PFSK-1 (cell line): ENCODE results near the gene KCNIP3.

Experiments used
- POLR2AphosphoS5 ChIP-seq: IDR thresholded peaks from 2 replicates; pipeline ENCODE4 v1.6.1; 2012; ENCODE audit warnings: low read depth, mild to moderate bottlenecking, control low read depth, low read length, moderate library complexity
- SIN3A ChIP-seq: IDR thresholded peaks from 2 replicates; pipeline ENCODE4 v1.6.1; 2012; ENCODE audit warnings: mild to moderate bottlenecking, low read length, moderate library complexity, borderline replicate concordance; ENCODE audit not compliant: insufficient read depth

DNA sequence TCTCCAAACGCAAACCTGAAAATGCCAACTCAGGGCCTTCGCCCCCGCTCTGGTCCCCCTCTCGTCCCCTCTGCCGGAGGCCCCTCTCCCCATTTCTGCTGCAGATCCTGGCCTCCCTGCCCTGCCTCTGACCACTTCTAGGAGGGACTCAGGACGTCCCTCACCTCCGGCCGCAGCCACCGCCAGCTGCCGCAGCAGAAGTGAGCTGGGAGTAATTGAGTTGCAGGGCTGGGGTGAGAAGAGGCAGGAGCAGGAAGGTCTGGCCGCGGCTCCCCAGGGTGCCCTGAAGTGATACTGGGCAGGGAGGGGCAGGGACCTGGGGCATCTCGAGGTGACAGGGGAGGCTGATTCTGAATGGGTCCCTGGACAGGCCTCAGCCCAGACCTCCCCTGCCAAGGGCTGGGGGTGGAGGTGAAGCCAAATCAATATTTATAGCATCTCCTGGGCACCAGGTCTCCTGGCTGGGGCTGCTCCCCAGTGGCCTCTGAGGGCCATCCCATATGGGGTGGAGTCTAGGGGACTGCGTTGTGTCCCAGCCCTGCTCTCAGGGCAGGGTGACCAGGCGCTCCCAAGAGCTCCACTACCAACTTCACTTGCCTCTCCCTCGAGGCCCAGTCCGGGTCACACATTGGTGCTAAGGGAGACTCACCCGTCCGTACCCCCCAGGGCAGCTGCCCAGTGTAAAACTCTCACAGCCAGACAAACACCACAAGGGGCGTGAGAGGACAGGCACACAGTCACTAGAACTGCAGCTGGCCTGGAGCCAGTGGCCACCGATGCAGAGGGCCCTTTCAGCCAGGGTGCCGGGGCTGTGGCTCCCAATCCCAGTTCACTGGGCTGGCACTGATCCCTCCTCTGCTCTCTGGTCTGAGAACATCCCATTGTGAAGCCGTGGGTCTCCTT lies 33.0 kb downstream of the KCNIP3 start:
- TF ChIP-seq SIN3A (no peak), POLR2AphosphoS5 (no peak)
